ENCODE data around the gene DUSP9. TPM values are rescaled to one million over a fixed set of nuclear protein-coding genes. Genes with fewer than 3 reads are reported as not detected.

DUSP9 gene
- polyA plus RNA-seq, 1 donor from 2014 or later, result 0.94 TPM

GRCh38 chrX:153620576-153620975, 26.4 kb upstream of the DUSP9 start:
- Histone ChIP-seq H3K27me3 (ENCODE audit: insufficient read depth, low read depth, low read length) (no peaks in the 10 kb centered on the region), H3K27ac (ENCODE audit: low read length) (no peak overlapping the region), H3K9me3 (ENCODE audit: low read length) (no peaks in the 10 kb centered on the region), H3K36me3 (ENCODE audit: insufficient read depth, low read length) (no peaks in the 10 kb centered on the region), H3K4me3 (ENCODE audit: low read length) (no peak overlapping the region), H2AFZ (ENCODE audit: low read depth, low read length) (no peak overlapping the region), H3K9me2 (ENCODE audit: insufficient read depth, low read length) (no peaks in the 10 kb centered on the region), H3K9ac (ENCODE audit: low read length) (no peak overlapping the region), H4K20me1 (ENCODE audit: insufficient read depth) (no peaks in the 10 kb centered on the region), H3F3A (ENCODE audit: insufficient read depth, low read length, poor library complexity, severe bottlenecking) (no peaks in the 10 kb centered on the region), H3K79me2 (replicated peaks; ENCODE audit: insufficient read depth, low read length) (no peaks in the 10 kb centered on the region), H3K4me2 (ENCODE audit: low read length) (no peak overlapping the region)
- TF ChIP-seq EZH2 (IDR thresholded peaks at IDR 0.05; ENCODE audit: borderline replicate concordance, insufficient read depth, low read length, poor library complexity, severe bottlenecking) (no peak), REST (IDR thresholded peaks at IDR 0.05; ENCODE audit: borderline replicate concordance) (no peak), POLR2AphosphoS5 (IDR thresholded peaks at IDR 0.05) (no peak), EP300 (conservative IDR thresholded peaks at IDR 0.05; ENCODE audit: poor library complexity, severe bottlenecking) (no peak), CTCF (IDR thresholded peaks at IDR 0.05; ENCODE audit: poor library complexity, severe bottlenecking) (no peak), SMC3 (conservative IDR thresholded peaks at IDR 0.05; ENCODE audit: poor library complexity) (no peak), RAD21 (conservative IDR thresholded peaks at IDR 0.05) (no peak), TAF1 (IDR thresholded peaks at IDR 0.05; ENCODE audit: low read depth) (no peak), MXI1 (conservative IDR thresholded peaks at IDR 0.05; ENCODE audit: poor library complexity, severe bottlenecking) (no peak)

GRCh38 chrX:153621949-153622598, 24.9 kb upstream of the DUSP9 start:
- no peak overlapping the region for H3K4me3 ChIP-seq (ENCODE audit: low read length)
- no peaks in the 10 kb centered on the region for H3K9me3 ChIP-seq (ENCODE audit: low read length)
- H3F3A ChIP-seq (ENCODE audit: insufficient read depth, low read length, poor library complexity, severe bottlenecking), result no peaks in the 10 kb centered on the region
- H3K27me3 ChIP-seq (ENCODE audit: insufficient read depth, low read depth, low read length), result no peaks in the 10 kb centered on the region
- no peaks in the 10 kb centered on the region for H3K36me3 ChIP-seq (ENCODE audit: insufficient read depth, low read length)
- no peaks in the 10 kb centered on the region for H3K9me2 ChIP-seq (ENCODE audit: insufficient read depth, low read length)
- no peak overlapping the region for H2AFZ ChIP-seq (ENCODE audit: low read depth, low read length)
- no peak overlapping the region for H3K4me2 ChIP-seq (ENCODE audit: low read length)
- no peaks in the 10 kb centered on the region for H4K20me1 ChIP-seq (ENCODE audit: insufficient read depth)
- H3K79me2 ChIP-seq (replicated peaks; ENCODE audit: insufficient read depth, low read length), result no peaks in the 10 kb centered on the region
- H3K27ac ChIP-seq (ENCODE audit: low read length), result no peak overlapping the region
- H3K9ac ChIP-seq (ENCODE audit: low read length), result no peak overlapping the region
- TF ChIP-seq RAD21 (conservative IDR thresholded peaks at IDR 0.05) (no peak), SMC3 (conservative IDR thresholded peaks at IDR 0.05; ENCODE audit: poor library complexity) (no peak), MXI1 (conservative IDR thresholded peaks at IDR 0.05; ENCODE audit: poor library complexity, severe bottlenecking) (no peak), REST (IDR thresholded peaks at IDR 0.05; ENCODE audit: borderline replicate concordance) (no peak), CTCF (IDR thresholded peaks at IDR 0.05; ENCODE audit: poor library complexity, severe bottlenecking) (no peak), POLR2AphosphoS5 (IDR thresholded peaks at IDR 0.05) (no peak), EZH2 (IDR thresholded peaks at IDR 0.05; ENCODE audit: borderline replicate concordance, insufficient read depth, low read length, poor library complexity, severe bottlenecking) (no peak), EP300 (conservative IDR thresholded peaks at IDR 0.05; ENCODE audit: poor library complexity, severe bottlenecking) (no peak), TAF1 (IDR thresholded peaks at IDR 0.05; ENCODE audit: low read depth) (no peak)

Measured in neural cell (in vitro differentiated cells).